GM13977 (cell line): Measurements from ENCODE around the gene PEX12.
"Not testable (repeated sequence)": the region's sequence is repeated elsewhere in the genome, so short reads cannot be mapped to it uniquely, and the experiment has no call there.

Experiments used
- DNase-seq: peaks from one replicate; pipeline ENCODE4 v3.0.0; 2012; ENCODE audit warnings: low spot score
- in situ Hi-C: fragments of 300-500 bp; cut with MboI; formaldehyde crosslinking; loops from one replicate; pipeline ENCODE4 v1.12.0; 2022; ENCODE audit warnings: low sequenced_read_pairs, low pct_unique_long_range_greater_than_20kb, mixed read lengths, inconsistent platforms; ENCODE audit not compliant: unreplicated experiment
- TF ChIP-seq, protein P1 (sequence below): IDR thresholded peaks from 2 replicates; pipeline ENCODE4 v1.5.1; 2012; ENCODE audit warnings: mild to moderate bottlenecking, control low read depth; ENCODE audit not compliant: insufficient read depth; ENCODE audit errors: extremely low read depth, missing control alignments

Gene PEX12

DNA sequence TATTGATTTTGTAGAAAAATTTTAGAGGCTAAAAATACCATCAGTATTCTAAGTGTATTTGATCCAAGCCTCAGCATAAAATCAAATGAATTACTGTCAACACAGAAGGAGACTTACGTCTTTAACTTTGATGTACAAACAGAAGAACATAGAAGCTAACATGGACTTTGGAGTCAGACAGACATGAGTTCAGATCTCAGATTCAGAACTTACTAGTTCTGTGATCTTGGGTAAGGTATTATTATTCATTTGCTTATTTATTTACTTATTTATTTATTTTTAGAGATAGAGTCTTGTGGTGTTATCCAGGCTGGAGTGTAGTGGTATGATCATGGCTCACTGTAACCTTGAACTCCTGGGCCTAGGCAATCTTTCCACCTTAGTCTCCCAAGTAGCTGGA, 36.9 kb downstream of the PEX12 start:
- TF ChIP-seq, protein P1, sequence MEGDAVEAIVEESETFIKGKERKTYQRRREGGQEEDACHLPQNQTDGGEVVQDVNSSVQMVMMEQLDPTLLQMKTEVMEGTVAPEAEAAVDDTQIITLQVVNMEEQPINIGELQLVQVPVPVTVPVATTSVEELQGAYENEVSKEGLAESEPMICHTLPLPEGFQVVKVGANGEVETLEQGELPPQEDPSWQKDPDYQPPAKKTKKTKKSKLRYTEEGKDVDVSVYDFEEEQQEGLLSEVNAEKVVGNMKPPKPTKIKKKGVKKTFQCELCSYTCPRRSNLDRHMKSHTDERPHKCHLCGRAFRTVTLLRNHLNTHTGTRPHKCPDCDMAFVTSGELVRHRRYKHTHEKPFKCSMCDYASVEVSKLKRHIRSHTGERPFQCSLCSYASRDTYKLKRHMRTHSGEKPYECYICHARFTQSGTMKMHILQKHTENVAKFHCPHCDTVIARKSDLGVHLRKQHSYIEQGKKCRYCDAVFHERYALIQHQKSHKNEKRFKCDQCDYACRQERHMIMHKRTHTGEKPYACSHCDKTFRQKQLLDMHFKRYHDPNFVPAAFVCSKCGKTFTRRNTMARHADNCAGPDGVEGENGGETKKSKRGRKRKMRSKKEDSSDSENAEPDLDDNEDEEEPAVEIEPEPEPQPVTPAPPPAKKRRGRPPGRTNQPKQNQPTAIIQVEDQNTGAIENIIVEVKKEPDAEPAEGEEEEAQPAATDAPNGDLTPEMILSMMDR = no peak
- in situ Hi-C loops = loop anchor here (25.0 kb wide), 1 partner anchor 379 kb away; no protein-coding TSS in a partner anchor
- no peak for DNase-seq

DNA sequence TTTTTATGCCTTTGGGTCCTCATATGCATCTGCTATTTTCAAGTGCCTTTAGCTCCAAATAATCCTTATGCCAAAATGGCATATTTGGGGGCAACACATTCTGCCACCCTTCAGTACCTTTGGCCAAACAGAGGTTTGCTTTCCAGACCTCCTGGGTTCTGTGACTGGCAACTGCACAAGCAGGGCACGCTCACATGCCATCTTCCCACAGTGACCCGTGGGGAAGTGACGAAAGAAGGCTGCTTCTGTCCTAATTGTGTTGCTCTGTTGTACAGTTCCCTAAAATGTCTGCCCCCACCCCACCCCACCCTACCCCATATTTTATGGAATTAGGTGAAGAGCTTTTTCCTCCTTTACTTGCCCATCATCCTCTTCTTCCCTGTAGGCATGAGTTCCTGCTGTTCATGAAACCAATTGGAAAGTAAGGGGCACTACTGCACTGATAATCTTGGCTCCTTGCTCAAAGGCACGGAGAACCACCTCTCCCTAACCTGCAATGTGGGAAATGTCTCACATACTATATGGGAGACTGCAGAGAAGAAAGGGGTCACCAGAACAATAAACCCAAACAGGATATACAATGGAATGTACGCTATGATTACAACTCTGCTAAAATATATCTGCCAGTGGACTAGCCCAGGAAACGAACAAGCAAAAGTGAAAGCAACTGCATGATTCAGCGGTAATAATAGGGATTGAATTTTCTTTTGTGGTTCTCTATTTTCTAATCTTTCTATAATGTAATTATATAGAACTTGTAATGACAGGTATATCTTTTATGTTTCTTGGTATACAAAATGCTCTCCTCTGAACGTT, 37.6 kb downstream of the PEX12 start:
- in situ Hi-C loops = loop anchor here (25.0 kb wide), 1 partner anchor 378 kb away; no protein-coding TSS in a partner anchor
- no peak for DNase-seq
- TF ChIP-seq, protein P1 = no peak

DNA sequence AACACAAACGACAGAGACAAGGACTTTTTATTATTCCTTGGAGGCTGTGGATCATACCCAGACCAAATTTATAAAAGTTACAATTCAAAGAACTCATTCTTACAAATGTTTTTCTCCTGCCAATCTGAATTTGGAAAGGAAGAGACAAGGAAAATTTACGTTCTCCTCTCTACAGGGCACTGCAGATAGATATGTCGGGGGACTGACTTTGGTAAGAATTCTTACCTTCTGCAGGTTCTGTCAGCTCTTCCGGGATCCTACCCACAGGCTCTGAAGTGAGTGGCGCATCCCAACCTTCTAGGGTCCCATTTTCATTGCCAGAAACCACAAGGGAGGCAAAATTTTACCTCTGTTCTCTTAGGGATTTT, 38.7 kb downstream of the PEX12 start:
- in situ Hi-C loops = loop anchor here (10.0 to 25.0 kb wide), 2 partner anchors 225 to 377 kb away; no protein-coding TSS in a partner anchor
- DNase-seq = no peak
- TF ChIP-seq, protein P1 = no peak

DNA sequence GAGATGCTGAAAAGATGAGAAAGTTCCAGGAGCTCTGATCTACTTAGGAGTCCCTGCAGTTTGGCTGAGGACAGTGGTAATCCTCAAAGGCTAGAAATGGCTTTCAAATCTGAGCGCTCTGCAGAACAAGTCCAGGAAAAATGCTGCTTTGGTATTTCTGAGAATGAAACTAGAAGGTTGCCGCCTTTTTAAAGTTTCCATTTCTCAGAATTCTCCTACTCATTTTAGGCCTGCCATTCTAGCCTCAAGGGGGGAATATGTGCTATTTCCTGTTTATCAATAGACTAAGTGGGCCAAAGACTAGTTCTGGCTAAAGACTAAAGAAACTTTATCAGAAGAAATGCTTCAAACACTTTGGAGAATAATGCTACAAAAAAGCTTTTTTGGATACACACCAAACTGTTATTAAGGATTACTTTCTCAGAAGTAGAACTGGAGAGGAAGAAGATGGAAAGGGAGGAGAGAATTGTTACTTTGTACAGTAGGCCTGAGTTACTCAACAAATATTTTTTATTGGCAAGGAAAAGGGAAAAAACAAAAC, 40.7 kb downstream of the PEX12 start, which contains the start of gene SLFN12L:
Gene SLFN12L (minus strand): TSS at position 78 of the 541 bp plus-strand sequence. CDS start 15,314 bp downstream, outside the sequence.
- DNase-seq = no peak
- in situ Hi-C loops = loop anchor here (10.0 to 25.0 kb wide), 2 partner anchors 223 to 375 kb away; no protein-coding TSS in a partner anchor
- TF ChIP-seq, protein P1 = no peak

DNA sequence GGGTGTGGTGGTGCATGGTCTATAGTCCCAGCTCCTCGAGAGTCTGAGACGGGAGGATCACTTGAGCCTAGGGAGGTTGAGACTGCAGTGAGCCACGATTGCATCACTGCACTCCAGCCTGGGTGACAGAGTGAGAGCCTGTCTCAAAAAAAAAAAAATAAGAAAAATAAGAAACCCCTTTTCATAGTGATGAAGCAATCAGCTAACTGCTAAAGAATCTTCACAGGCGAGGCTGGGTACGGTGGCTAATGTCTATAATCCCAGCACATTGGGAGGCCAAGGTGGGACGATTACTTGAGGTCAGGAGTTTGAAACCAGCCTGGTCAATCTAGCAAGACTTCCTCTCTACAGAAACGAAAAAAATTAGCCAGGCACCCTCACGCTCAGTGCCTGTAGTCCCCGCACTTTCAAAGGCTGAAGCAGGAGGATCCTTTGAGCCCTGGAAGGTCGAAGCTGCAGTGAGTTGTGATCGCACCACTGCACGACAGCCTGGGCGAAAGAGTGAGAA, 41.7 kb downstream of the PEX12 start:
- DNase-seq = no peak
- TF ChIP-seq, protein P1 = no peak
- in situ Hi-C loops = loop anchor here (10.0 to 25.0 kb wide), 2 partner anchors 222 to 374 kb away; no protein-coding TSS in a partner anchor

DNA sequence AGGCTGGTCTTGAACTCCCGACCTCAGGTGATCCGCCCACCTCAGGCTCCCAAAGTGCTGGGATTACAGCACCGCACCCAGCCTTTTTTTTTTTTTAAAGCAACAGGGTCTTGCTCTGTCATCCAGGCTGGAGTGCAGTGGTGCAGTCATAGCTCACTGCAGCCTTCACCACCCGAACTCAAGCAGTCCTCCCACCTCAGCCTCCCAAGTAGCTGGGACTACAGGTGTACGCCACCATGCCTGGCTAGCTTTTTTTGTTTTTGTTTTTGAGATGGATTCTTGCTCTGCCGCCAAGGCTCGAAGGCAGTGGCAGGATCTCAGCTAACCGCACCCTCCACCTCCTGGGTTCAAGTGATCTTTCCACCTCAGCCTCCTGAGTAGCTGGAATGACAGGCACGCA, 43.0 kb downstream of the PEX12 start:
- in situ Hi-C loops = loop anchor here (10.0 to 25.0 kb wide), 2 partner anchors 221 to 373 kb away; no protein-coding TSS in a partner anchor
- DNase-seq = not testable (repeated sequence)

DNA sequence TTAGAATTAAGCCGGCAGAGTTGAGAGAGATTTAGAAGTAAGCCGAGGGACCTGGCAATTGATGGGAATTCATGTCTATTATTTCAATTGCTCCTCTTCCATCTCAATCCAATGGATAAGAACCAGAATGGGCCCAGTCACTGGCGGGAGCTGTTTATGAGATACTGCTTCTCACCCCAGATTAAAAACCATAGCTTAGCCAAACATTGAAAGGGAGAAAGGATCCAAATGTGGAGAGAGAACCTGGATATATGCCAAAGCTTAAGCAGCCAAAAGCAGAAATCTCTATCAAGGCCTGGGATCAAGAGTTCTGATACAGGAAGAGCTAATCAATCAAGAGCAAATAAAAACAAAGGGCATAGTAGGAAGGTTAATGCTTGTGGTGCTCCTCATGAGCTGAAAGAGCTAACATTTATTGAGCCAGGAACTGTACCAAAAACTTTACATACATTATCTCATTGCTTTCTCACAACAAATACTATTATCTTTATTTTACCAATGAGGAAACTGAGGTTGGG, 43.7 kb downstream of the PEX12 start:
- in situ Hi-C loops = loop anchor here (10.0 to 25.0 kb wide), 2 partner anchors 220 to 372 kb away; no protein-coding TSS in a partner anchor
- TF ChIP-seq, protein P1 = no peak
- no peak for DNase-seq
